Sciatic nerve (tissue), 2 donors: Measurements from ENCODE around the gene SNRPA. TPM values are rescaled to one million over a fixed set of nuclear protein-coding genes. Genes with fewer than 3 reads are reported as not detected.
"Not testable (repeated sequence)": the region's sequence is repeated elsewhere in the genome, so short reads cannot be mapped to it uniquely, and the experiment has no call there.

Experiments
- ATAC-seq: fragments of 200-7000 bp; cut with Tn5 transposase; one replicate; pipeline ENCODE4 v1.9.1; 2020; ENCODE audit warnings: mild to moderate bottlenecking, moderate library complexity
- DNase-seq: peaks from one replicate; pipeline ENCODE4 v3.0.0-alpha.2; 2020; ENCODE audit warnings: low spot score
- intact Hi-C: fragments of 100-400 bp; cut with DNase I; formaldehyde crosslinking; loops from one replicate; pipeline ENCODE4 v1.14.2; 2022
- total RNA-seq: library from RNA; stranded (reverse); fragmentation: NEBNext Ultra II Directional; extraction: Animal tissue kit (Norgen Biotek cat#: 25700); gene quantifications from one replicate; pipeline ENCODE4 v1.2.1, GENCODE V29; 2021
- donor health status: DM: no; HTN: no; CAD: no.
- donor health status: DM: no; HTN: no; CAD: no.

SNRPA gene
- total RNA-seq, 1 donor from 2014 or later: 58.3 TPM

- intact Hi-C loops: no loop called here
- DNase-seq: no peak
- peak; percentile 22 for ATAC-seq
Measured at GRCh38 chr19:40763963-40764362, 13.0 kb downstream of the SNRPA start.

GRCh38 chr19:40766385-40766784 lies 15.4 kb downstream of the SNRPA start:
- DNase-seq, ATAC-seq, intact Hi-C loops: not testable (repeated sequence)

- ATAC-seq (no peak), DNase-seq (no peak)
- intact Hi-C loops: no loop called here
Measured at GRCh38 chr19:40768869-40769268, 17.9 kb downstream of the SNRPA start.

GRCh38 chr19:40771101-40771862 lies 20.3 kb downstream of the SNRPA start:
- ATAC-seq, DNase-seq, intact Hi-C loops: not testable (repeated sequence)

GRCh38 chr19:40774916-40775631 lies 24.1 kb downstream of the SNRPA start, which contains the start of gene MIA:
Gene MIA (plus strand): TSS chr19:40775521. CDS start chr19:40775543, 22 bp downstream.
- ATAC-seq (no peak), DNase-seq (no peak)
- intact Hi-C loops: no loop called here

- DNase-seq: no peak
- ATAC-seq: no peak
- intact Hi-C loops: no loop called here
Measured at GRCh38 chr19:40775632-40776022, 24.6 kb downstream of the SNRPA start.

- DNase-seq (no peak), ATAC-seq (no peak)
- intact Hi-C loops: no loop called here
Measured at GRCh38 chr19:40776364-40776763, 25.4 kb downstream of the SNRPA start.

- peak; percentile 91 for ATAC-seq
- intact Hi-C loops: no loop called here
- DNase-seq: peak; percentile 92
Measured at GRCh38 chr19:40776932-40777644, 26.1 kb downstream of the SNRPA start.

GRCh38 chr19:40777645-40777936 lies 26.6 kb downstream of the SNRPA start:
- no peak for DNase-seq
- ATAC-seq: no peak
- intact Hi-C loops: no loop called here

- ATAC-seq (peak; percentile 97), DNase-seq (peak; percentile 100)
- intact Hi-C loops: no loop called here
Measured at GRCh38 chr19:40777937-40778705, 27.1 kb downstream of the SNRPA start, which contains the start of gene RAB4B. Gene RAB4B (plus strand): TSS chr19:40778247. CDS start chr19:40778376, 129 bp downstream.

GRCh38 chr19:40778706-40779284 lies 27.8 kb downstream of the SNRPA start:
- DNase-seq (no peak), ATAC-seq (no peak)
- intact Hi-C loops: no loop called here

GRCh38 chr19:40780582-40780981 lies 29.6 kb downstream of the SNRPA start:
- DNase-seq: no peak
- no peak for ATAC-seq
- intact Hi-C loops: no loop called here

GRCh38 chr19:40781140-40781539 lies 30.1 kb downstream of the SNRPA start:
- DNase-seq (no peak), ATAC-seq (no peak)
- intact Hi-C loops: no loop called here

- intact Hi-C loops: no loop called here
- ATAC-seq (no peak), DNase-seq (no peak)
Measured at GRCh38 chr19:40783711-40784110, 32.7 kb downstream of the SNRPA start.

GRCh38 chr19:40784146-40784545 lies 33.1 kb downstream of the SNRPA start:
- DNase-seq, ATAC-seq, intact Hi-C loops: not testable (repeated sequence)

GRCh38 chr19:40785526-40785925 lies 34.5 kb downstream of the SNRPA start:
- DNase-seq: no peak
- no peak for ATAC-seq
- intact Hi-C loops: no loop called here

- intact Hi-C loops: no loop called here
- ATAC-seq: no peak
- DNase-seq: no peak
Measured at GRCh38 chr19:40786060-40787037, 35.3 kb downstream of the SNRPA start.

- DNase-seq: no peak
- intact Hi-C loops: no loop called here
- ATAC-seq: no peak
Measured at GRCh38 chr19:40791349-40791748, 40.3 kb downstream of the SNRPA start.
